HG02588 (cell line): ENCODE results near the gene DUSP15.
"Not testable (repeated sequence)": the region's sequence is repeated elsewhere in the genome, so short reads cannot be mapped to it uniquely, and the experiment has no call there.

Source experiments
- ATAC-seq: cut with Tn5 transposase; IDR thresholded peaks from one replicate; pipeline ENCODE4 v1.9.1; 2021; ENCODE audit warnings: mild to moderate bottlenecking, moderate library complexity; ENCODE audit not compliant: unreplicated experiment

The DUSP15 gene

GRCh38 chr20:31824125-31824485, 46.2 kb downstream of the DUSP15 start:
- no peak for ATAC-seq

DNA sequence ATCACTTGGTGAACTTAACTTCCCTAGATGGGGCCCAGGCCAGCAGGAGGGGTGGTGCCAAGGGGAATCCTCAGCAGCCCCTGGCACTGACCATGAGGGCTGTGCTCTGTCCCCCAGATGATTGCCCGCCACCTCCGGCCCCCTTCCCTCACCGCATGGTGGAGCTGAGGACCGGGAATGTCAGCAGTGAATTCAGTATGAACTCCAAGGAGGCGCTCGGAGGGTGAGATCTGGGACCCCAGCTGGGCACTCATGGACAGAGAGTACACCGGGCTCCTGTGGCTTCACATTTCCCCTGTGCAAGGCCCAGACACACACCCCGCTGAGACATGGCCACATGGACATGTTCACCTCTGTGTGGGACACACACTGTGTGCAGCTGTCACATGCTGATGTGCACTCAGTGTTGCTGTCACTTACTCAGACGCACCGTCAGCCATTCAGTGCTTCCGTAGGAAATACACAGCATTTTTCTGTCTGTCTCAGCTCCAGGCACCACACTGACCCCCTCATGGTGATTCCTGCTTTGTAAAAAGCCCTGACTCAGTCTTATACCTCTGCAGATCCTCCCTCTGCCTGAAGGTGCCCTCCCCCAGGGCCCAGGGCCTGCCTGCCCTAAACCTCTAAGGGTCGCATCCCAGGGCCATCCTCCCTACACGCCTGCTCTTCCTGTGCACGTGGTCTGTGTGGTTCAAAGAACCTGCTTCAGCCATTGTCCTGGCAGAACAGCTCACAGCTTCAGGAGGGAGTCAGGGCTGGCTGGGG, 46.8 kb downstream of the DUSP15 start:
- no peak for ATAC-seq

GRCh38 chr20:31822421-31823330, 47.7 kb downstream of the DUSP15 start:
- no peak for ATAC-seq

- ATAC-seq = no peak
These were observed 48.9 kb downstream of the DUSP15 start for GRCh38 chr20:31821427-31821826.

DNA sequence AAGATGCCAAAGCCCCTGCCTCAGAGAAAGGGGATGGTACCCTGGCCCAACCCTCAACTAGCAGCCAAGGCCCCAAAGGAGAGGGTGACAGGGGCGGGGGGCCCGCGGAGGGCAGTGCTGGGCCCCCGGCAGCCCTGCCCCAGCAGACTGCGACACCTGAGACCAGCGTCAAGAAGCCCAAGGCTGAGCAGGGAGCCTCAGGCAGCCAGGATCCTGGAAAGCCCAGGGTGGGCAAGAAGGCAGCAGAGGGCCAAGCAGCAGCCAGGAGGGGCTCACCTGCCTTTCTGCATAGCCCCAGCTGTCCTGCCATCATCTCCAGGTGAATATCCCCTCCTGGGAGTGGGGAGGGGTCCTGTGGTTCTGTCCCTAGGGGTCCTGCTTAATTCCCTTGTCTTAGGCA, 50.1 kb downstream of the DUSP15 start:
- no peak for ATAC-seq

- ATAC-seq = no peak
These were observed 51.1 kb downstream of the DUSP15 start, which contains the start of gene MYLK2 for GRCh38 chr20:31819083-31819784. TSS of gene MYLK2 (plus strand) at chr20:31819356. CDS start at chr20:31819581, 225 bp downstream.

DNA sequence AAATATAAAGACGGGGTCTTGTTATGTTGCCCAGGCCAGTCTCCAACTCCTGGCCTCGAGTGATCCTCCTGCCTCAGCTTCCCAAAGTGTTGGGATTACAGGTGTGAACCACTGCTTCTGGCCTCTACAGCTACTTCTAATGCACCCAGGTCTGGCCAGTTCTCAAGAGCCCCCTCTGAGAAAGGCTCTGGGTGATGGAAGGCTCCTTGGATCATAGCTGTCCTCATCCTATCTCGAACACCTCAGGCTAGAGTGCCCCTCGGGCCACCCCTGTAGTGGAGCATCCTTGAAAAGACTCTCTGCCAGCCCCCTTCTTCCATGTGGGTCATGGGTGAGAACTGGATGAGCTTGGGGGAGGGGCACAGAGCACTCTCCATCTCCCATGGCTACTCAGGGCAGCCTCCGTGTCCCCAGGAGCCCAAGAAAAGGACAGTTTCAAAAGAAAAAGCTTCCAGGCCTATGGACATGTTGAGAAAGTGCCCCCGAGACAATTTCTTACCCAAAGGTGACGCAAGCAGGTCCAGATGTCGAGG, 51.9 kb downstream of the DUSP15 start:
- no peak for ATAC-seq

DNA sequence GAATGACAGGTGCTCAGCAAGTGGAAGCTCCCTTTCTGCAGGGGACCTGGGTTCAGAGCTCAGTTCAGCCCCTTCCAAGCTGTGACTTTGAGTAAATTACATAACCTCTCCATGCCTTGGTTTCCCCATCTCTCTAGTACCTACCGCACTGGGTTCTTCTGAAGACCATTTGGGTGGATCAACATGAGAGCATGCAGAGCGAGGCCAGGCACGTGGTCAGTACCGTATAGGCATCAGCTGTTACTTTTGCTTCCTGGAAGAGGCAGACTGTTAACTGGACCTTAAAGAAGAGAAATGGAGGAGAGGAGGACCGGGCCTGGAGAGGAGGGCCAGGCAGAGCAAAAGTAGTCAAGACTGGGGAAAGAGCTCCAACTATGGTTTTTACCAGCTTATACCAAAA, 52.9 kb downstream of the DUSP15 start:
- ATAC-seq = no peak

DNA sequence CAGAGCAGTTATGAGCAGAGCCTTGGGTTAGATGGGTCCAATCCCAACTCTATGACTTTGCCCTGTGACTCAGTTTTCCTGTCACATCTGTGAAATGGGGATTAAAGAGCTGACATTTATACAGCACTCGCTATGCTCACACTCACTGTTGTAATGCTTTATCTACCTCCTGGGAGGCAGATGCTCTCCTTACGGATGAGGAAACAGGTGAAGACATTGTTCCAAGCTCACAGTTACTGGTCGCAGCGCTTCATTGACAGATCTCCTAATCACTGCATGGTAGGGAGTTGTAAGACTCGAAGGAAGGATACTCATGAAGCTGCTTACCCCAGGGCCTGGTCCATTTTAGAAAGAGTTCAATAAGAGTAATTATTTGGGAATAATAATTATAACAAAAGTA, 54.1 kb downstream of the DUSP15 start:
- no peak for ATAC-seq

DNA sequence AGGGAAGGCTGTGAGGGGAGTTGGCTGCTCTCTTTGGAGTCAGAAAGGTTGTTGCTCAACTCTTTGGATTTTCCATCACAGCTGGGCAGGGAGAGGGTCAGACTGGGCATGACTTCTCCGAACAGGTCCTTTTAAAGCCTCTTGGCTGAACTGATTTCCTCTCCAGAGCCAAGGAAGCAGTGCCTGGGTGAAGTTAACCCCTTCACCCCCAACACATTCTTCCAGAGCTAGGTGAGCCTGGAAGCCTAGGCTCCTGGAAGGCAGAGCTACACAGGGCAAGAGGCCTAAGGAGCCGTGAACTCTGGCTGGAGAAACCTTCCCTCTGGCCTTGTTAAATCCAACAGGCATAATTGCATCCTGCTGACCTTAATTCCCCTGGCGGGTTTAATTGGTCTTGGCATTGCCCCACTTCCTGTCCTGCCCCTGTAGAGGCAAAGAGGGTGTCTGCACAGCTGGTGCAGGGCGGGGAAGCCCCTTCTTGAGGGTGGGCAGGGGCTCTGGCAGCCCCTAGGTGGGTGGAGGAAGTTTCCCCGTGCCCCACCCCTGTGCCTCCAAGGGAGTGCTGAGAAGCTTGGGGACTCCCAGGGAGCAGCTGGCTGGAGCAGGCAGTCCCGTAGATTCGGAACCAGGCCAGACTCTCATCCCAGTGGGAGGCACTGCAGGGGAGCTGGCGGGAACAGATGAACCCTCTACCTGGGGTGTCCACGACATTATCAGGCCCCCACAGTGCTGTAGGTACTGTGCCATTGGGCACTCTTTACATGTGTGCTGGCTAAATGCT, 54.7 kb downstream of the DUSP15 start:
- no peak for ATAC-seq

DNA sequence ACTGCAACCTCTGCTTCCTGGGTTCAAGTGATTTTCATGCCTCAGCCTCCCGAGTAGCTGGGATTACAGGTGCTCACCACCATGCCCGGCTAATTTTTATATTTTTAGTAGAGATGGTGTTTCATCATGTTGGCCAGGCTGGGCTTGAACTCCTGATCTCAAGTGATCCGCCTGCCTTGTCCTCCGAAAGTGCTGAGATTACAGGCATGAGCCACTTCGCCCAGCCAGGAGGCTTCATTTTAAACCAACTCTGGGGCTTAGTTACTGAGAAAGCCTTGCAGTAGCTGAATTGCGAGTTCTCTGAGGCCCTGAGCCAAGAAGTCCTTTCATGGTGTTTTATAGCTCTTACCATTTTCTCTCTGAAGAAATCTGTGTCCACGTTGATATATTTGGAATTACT, 56.2 kb downstream of the DUSP15 start:
- ATAC-seq = not testable (repeated sequence)

GRCh38 chr20:31813611-31814010, 56.7 kb downstream of the DUSP15 start:
- no peak for ATAC-seq

- no peak for ATAC-seq
These were observed 58.3 kb downstream of the DUSP15 start for GRCh38 chr20:31811796-31812728.

- ATAC-seq = no peak
These were observed 59.1 kb downstream of the DUSP15 start for GRCh38 chr20:31811198-31811597.
